ENCODE data around the gene TPP2. TPM values are rescaled to one million over a fixed set of nuclear protein-coding genes. Genes with fewer than 3 reads are reported as not detected.

The TPP2 gene
- total RNA-seq, result 10 to 100 TPM; 26.2 to 61.0 (median 30.5) TPM

DNA sequence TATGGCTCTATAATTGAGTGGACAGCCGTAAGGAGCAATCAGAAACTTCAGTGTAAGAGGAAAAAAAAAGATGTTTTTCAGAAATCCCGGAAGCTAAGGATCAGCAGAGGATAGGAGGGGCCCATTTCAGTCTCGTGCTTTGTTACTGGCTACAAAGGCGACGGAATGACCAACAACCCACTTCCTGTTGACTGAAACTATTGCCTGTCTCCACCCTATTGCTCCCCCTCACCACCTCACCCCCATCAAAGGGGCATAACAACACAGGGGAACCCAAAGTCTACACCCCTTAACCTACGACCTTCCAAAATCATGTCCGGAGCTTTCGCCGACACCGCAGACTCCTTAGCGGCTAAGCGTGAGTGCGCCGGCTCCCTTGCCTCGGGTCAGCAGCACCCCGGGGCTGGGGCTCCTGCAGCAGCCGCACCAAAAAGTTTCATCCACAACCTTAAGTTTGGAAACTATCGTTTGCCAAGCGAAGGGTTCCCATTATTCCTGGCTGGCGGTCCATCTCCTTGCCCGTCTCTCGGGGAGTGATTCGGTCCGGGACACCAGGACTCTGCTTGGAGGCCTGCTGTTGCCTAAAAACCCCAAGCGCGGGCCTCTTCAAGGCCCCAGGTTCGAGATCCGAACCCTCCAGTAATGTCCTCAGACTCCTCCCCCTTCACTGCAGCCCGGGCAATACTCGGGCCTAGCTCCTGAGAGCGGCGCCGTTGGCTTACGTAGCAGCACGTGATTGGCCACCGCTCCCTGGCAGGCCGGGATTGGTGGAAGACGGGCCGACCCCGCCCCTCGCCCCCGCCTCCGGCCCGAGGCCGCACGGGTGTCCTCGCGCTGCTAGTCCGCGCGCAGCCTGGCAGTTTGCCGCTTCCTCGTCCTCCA lies at the start of gene TPP2:
Gene TPP2 (plus strand): TSS at position 840 of the 882 bp plus-strand sequence. CDS start 53 bp downstream, outside the sequence.
- under 1% methylated on average over 25 of the region's 53 CpGs for WGBS
- peaks cover 56% of the 10 kb centered on the region for H3K4me1 ChIP-seq
- TF ChIP-seq EP300 (IDR thresholded peaks at IDR 0.05) (no peak), POLR2A (IDR thresholded peaks at IDR 0.05) (peak in 1 of 2 donors; percentile 71), POLR2AphosphoS5 (IDR thresholded peaks at IDR 0.05) (peak; percentile 21 to 78 (median 72))
- TF ChIP-seq, protein P1, sequence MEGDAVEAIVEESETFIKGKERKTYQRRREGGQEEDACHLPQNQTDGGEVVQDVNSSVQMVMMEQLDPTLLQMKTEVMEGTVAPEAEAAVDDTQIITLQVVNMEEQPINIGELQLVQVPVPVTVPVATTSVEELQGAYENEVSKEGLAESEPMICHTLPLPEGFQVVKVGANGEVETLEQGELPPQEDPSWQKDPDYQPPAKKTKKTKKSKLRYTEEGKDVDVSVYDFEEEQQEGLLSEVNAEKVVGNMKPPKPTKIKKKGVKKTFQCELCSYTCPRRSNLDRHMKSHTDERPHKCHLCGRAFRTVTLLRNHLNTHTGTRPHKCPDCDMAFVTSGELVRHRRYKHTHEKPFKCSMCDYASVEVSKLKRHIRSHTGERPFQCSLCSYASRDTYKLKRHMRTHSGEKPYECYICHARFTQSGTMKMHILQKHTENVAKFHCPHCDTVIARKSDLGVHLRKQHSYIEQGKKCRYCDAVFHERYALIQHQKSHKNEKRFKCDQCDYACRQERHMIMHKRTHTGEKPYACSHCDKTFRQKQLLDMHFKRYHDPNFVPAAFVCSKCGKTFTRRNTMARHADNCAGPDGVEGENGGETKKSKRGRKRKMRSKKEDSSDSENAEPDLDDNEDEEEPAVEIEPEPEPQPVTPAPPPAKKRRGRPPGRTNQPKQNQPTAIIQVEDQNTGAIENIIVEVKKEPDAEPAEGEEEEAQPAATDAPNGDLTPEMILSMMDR (IDR thresholded peaks at IDR 0.05), result no peak
- H3K36me3 ChIP-seq, result no peaks in the 10 kb centered on the region
- peak within 1 kb of the TSS; percentile 84 for H3K4me3 ChIP-seq
- no peaks in the 10 kb centered on the region for H3K27me3 ChIP-seq
- no peaks in the 10 kb centered on the region for H3K9me3 ChIP-seq
- peak; percentile 99 to 100 for DNase-seq (ENCODE audit: low spot score in 2 of 2)
- peak within 1 kb of the TSS; percentile 99 for H3K27ac ChIP-seq

DNA sequence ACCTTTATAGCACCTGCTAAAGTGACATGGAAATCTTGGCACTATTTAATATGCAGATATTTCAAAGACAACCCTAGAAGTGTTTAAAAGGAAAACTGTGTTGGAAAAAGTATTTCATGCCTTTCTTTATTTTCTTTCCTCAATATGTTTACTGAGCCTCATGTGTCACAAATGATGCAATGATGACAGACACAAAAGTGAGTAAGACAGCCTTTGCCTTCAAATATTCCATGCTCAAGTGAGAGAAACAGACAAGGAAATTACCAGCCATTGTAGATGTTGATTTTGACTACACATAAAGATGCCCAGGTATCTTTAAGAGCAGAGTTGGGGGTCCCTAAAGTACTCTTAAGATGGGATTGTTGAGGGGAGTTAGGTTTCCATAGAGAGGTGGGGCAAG lies 48.0 kb upstream of the TPP2 start:
- no peak overlapping the region for H3K27ac ChIP-seq
- H3K36me3 ChIP-seq, result no peaks in the 10 kb centered on the region
- no peaks in the 10 kb centered on the region for H3K9me3 ChIP-seq
- H3K4me3 ChIP-seq, result no peak overlapping the region
- no peaks in the 10 kb centered on the region for H3K4me1 ChIP-seq
- TF ChIP-seq POLR2A (IDR thresholded peaks at IDR 0.05) (no peak), EP300 (IDR thresholded peaks at IDR 0.05) (no peak), POLR2AphosphoS5 (IDR thresholded peaks at IDR 0.05) (no peak)
- TF ChIP-seq, protein P1 (IDR thresholded peaks at IDR 0.05), result no peak
- no peak for DNase-seq (ENCODE audit: low spot score in 2 of 2)
- H3K27me3 ChIP-seq, result no peaks in the 10 kb centered on the region

DNA sequence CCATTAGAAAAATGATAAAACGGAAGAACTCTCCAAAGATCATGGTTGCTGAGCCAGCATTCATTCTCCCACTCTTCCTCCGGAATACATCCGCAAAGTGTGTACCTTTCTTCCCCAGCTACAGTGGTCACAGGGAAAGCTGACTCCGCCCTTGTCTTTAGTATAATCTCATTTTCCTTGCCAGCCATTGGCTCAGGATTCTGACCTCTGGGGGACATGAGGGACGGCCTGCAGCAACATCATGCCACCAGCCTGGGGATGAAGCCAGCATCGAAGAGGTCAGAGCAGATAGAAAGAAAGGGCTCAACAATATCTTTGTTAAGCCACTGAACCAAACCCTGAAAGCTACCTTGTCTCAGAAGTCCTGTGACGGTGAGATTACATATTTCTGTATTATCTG lies 46.3 kb upstream of the TPP2 start:
- Histone ChIP-seq H3K27ac (no peak overlapping the region), H3K9me3 (no peaks in the 10 kb centered on the region), H3K36me3 (no peaks in the 10 kb centered on the region), H3K4me3 (no peak overlapping the region), H3K4me1 (no peaks in the 10 kb centered on the region), H3K27me3 (no peaks in the 10 kb centered on the region)
- TF ChIP-seq POLR2AphosphoS5 (IDR thresholded peaks at IDR 0.05), result no peak
- TF ChIP-seq EP300 (IDR thresholded peaks at IDR 0.05), result no peak
- TF ChIP-seq POLR2A (IDR thresholded peaks at IDR 0.05), result no peak
- TF ChIP-seq, protein P1 (IDR thresholded peaks at IDR 0.05), result no peak
- DNase-seq (ENCODE audit: low spot score in 2 of 2), result no peak
- WGBS, result 72% methylated on average over 7 of the region's 7 CpGs

DNA sequence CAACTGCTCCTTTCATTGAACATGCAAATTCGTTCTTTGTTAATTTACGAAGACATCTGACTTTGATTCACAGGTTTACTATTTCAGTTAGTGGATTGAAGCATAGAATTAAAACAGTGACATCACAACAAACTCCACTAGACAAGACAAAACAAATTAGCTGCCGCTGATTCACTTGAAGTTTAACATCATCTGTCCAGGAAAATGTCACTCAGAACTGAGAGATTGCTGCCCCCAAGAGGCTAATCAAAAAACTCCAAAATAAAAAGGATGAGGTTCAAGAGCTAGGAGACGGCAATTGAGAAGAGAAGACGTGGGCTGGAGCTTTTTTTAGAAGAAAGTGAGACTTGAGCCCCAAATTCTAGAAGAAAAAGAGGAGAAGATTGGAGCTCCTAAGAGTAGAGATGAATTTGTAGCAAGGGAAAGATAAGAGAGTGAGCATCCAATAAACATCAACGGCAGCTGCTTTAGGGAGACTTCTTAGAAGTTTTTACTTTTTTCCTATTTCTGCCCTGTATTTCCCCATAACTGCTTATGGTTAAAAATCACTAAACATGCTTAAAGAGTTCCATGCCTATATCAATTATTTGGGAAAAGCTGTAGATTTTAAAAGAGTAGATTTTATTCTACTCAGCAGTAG lies 40.8 kb upstream of the TPP2 start:
- H3K9me3 ChIP-seq, result no peaks in the 10 kb centered on the region
- no peaks in the 10 kb centered on the region for H3K27me3 ChIP-seq
- H3K4me1 ChIP-seq, result no peaks in the 10 kb centered on the region
- WGBS, result 27% methylated on average over 6 of the region's 6 CpGs
- H3K27ac ChIP-seq, result no peak overlapping the region
- no peak for TF ChIP-seq EP300 (IDR thresholded peaks at IDR 0.05)
- TF ChIP-seq, protein P1 (IDR thresholded peaks at IDR 0.05), result peak; percentile 8 to 13
- no peak overlapping the region for H3K4me3 ChIP-seq
- H3K36me3 ChIP-seq, result no peaks in the 10 kb centered on the region
- no peak for DNase-seq (ENCODE audit: low spot score in 2 of 2)

DNA sequence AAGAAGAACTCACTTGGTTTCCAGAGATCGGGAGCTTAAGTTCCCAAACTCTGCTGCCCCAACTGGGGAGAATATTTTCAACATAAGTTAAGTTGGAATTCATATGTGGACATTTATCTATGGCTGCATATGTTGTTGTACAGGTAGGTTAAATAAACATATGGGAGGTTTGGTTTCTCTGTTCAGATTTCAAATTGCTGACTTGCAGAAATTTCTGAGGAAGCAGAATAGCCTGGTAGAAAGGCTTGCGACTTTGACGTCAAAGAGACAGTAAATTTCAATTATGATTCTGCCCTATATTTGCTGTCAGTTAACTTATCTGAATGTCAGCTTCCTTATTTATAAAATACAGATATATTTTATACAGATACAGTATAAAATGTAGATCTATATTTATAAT lies 40.0 kb upstream of the TPP2 start:
- TF ChIP-seq POLR2AphosphoS5 (IDR thresholded peaks at IDR 0.05) (no peak), POLR2A (IDR thresholded peaks at IDR 0.05) (no peak), EP300 (IDR thresholded peaks at IDR 0.05) (no peak)
- TF ChIP-seq, protein P1 (IDR thresholded peaks at IDR 0.05), result no peak
- 63% methylated on average over 3 of the region's 3 CpGs for WGBS
- no peaks in the 10 kb centered on the region for H3K4me1 ChIP-seq
- H3K4me3 ChIP-seq, result no peak overlapping the region
- no peaks in the 10 kb centered on the region for H3K36me3 ChIP-seq
- DNase-seq (ENCODE audit: low spot score in 2 of 2), result no peak
- H3K27ac ChIP-seq, result no peak overlapping the region
- no peaks in the 10 kb centered on the region for H3K27me3 ChIP-seq
- H3K9me3 ChIP-seq, result no peaks in the 10 kb centered on the region

All from suprapubic skin (tissue), 4 donors.